ENCODE data around the gene RABL2A.
"Not testable (repeated sequence)": the region's sequence is repeated elsewhere in the genome, so short reads cannot be mapped to it uniquely, and the experiment has no call there.

The RABL2A gene

GRCh38 chr2:113626616-113627330 lies at the start of gene RABL2A:
TSS of gene RABL2A (plus strand) at chr2:113627266. CDS start at chr2:113628607, 1,341 bp downstream.
- not testable (repeated sequence) for DNase-seq

- not testable (repeated sequence) for DNase-seq
Measured at GRCh38 chr2:113578508-113578907, 48.6 kb upstream of the RABL2A start.

- not testable (repeated sequence) for DNase-seq
Measured at GRCh38 chr2:113582473-113582872, 44.6 kb upstream of the RABL2A start.

DNA sequence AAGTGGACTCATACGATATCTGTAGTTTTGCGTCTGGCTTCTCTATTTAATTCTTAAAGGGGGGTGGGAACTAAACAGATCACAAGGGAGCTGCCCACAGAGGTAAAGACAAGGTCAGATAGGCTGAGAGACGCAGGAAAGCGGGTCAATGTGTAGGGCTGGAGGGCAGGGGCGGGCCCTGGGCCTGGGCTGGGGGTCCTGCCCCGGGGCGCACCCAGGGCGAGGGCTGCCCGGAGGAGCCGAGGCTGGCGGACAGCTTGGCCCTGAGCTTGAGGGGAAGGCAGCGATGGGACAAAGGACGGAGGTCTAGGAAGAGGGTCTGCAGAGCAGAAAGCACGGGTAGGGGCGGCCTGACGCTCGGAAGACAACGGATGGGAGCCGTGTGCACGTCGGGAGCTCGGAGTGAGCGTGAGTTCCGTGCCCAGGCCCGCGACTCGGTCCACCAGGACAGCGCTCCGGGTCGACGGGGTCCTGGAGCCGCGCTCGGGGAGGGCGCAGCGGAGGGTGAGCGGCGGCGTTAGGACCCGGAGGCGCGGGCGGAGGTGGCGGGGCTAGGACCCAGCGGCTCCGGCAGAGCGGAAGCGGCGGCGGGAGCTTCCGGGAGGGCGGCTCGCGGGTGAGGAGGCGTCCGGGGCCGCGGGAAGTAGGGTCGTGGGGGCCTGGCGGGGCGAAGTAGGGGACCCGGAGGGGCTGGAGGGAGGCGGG lies 43.4 kb upstream of the RABL2A start:
- not testable (repeated sequence) for DNase-seq

DNA sequence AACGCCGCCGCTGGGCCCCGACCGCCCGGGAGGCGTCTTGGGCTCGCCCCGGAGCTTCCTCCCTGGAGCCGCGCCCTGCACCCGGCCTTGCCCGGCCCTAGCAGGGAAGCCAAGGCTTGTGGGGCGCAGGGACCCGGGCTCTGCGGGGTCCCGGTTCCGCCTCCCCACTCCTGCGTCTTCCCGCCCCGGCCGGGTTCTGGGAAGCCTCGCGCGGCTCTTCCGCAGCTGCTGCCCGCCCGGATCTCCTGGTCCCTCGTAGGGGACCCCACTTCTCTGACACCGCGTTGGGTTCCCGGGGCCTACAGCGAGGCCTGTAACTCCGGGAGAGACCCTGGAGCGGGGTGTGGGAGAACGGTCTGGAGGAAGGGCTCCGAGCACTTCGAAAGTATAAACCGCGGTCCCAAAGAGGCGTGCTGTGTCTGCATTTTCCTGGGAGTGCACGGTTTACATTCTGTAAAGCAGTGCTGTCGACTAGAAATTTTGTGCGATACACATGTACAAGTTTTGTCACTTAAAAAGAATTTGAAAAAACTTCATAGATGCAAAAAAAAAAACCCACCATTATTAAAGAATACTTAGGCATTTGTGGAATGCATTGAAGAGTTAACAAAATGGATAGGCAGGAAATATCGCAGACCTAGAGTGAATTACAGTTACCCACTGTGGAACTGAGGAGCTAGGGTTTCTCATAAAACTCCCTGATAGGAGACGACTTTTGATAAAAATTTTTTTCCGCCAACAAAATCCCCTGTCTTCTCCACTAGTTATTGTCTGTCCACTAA lies 42.6 kb upstream of the RABL2A start:
- not testable (repeated sequence) for DNase-seq

- not testable (repeated sequence) for DNase-seq
Measured at GRCh38 chr2:113587201-113587600, 39.9 kb upstream of the RABL2A start.

GRCh38 chr2:113589591-113589990 lies 37.5 kb upstream of the RABL2A start:
- not testable (repeated sequence) for DNase-seq

DNA sequence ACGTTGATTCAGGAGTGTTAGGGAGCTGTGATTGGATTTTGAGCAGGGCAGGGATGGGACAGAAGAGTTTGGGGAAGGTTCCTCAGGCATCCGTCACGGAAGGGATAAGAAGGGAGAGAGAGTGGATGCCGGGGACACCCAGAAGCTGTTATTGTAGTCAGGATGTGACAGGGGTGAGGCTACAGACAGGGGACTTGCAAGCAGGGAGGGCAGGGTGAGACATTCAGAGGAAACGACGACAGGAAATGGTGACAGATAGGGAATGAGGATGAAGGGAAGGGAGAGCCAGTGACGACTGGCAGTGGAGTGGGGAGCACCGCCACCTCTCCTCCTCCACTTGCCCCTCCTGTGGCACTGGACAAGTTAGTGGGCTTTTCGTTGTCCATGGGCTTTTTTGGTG lies 35.1 kb upstream of the RABL2A start:
- DNase-seq, result not testable (repeated sequence)

DNA sequence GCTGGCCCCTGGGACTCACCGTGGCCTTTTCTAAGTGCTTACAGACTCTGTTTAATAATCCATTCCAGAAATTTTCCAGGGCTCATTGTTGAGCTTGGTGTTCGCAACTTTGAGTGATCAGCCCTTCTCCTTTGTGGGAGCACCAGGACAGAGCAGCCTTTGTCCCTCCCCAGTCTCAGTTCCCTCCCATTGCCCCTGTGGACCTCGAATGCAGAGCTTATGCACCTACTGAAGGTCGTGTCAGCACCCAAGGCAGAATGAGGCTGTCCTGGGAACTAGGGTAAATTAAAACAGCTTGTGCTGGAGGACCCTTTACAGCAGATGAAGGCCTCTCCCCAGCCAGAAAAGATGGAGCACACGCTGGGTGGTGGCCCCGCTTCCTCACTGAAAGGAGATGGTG lies 33.8 kb upstream of the RABL2A start:
- DNase-seq, result not testable (repeated sequence)

GRCh38 chr2:113595725-113596124 lies 31.3 kb upstream of the RABL2A start:
- DNase-seq, result not testable (repeated sequence)

GRCh38 chr2:113597164-113597563 lies 29.9 kb upstream of the RABL2A start:
- DNase-seq, result not testable (repeated sequence)

GRCh38 chr2:113597572-113597971 lies 29.5 kb upstream of the RABL2A start:
- DNase-seq, result not testable (repeated sequence)

- DNase-seq, result not testable (repeated sequence)
Measured at GRCh38 chr2:113598180-113598579, 28.9 kb upstream of the RABL2A start.

DNA sequence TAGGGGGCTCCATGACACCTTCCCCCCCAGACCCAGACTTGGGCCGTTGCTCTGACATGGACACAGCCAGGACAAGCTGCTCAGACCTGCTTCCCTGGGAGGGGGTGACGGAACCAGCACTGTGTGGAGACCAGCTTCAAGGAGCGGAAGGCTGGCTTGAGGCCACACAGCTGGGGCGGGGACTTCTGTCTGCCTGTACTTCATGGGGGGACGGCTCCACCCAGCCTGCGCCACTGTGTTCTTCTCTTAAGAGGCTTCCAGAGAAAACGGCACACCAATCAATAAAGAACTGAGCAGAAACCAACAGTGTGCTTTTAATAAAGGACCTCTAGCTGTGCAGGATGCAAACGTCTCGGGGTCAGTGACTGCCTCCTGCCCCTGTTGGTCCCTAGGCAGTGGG lies 28.3 kb upstream of the RABL2A start:
- not testable (repeated sequence) for DNase-seq

DNA sequence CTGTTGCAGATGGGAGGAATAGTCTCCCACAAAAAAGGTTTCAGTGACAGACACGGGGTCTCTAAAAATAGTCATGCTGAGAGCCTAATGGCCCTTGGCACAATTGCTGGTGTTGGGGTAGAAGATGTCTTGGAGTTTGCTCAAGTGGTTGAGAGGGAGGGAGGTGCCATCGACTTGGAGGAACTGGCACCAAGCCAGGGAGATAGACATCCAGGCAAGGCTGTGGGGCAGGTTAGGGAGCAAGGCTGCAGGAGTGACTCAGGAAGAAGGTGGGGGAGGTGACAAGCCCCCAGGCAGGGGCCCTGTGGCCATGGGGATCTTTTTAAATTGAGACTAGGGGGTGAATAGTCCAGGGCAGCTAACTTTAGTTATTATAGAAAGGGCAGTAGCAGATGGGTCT lies 27.9 kb upstream of the RABL2A start:
- not testable (repeated sequence) for DNase-seq

DNA sequence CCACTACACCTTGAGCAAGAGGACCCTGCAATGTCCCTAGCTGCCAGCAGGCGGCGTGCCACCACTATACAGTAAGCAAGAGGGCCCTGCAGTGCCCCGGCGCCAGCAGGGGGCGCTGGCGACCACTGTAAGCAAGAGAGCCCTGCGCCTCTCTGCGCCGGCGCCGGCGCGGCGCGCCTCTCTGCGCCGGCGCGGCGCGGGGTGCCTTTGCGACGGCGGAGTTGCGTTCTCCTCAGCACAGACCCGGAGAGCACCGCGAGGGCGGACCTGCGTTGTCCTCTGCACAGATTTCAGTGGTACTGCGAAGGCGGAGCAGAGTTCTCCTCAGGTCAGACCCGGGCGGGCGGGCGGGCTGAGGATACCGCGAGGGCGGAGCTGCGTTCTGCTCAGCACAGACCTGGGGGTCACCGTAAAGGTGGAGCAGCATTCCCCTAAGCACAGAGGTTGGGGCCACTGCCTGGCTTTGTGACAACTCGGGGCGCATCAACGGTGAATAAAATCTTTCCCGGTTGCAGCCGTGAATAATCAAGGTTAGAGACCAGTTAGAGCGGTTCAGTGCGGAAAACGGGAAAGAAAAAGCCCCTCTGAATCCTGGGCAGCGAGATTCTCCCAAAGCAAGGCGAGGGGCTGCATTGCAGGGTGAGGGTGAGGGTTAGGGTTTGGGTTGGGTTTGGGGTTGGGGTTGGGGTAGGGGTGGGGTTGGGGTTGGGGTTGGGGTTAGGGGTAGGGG lies 24.9 kb upstream of the RABL2A start:
- DNase-seq, result not testable (repeated sequence)

GRCh38 chr2:113602869-113603466 lies 24.1 kb upstream of the RABL2A start:
- DNase-seq, result no peak

GRCh38 chr2:113603467-113604084 lies 23.5 kb upstream of the RABL2A start:
- DNase-seq, result not testable (repeated sequence)

DNA sequence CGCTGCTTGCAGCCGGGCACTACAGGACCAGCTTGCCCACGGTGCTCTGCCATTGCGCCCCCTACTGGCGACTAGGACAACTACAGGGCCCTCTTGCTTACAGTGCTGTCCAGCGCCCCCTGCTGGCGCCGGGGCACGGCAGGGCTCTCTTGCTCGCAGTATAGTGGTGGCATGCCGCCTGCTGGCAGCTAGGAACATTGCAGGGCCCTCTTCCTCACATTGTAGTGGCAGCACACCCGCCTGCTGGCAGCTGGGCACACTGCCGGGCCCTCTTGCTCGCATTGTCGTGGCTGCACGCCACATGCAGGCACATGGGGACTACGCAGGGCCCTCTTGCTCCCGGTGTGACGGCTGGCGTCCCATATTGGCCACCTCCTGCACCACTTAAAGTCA lies 23.0 kb upstream of the RABL2A start:
- not testable (repeated sequence) for DNase-seq

- not testable (repeated sequence) for DNase-seq
Measured at GRCh38 chr2:113604661-113605060, 22.4 kb upstream of the RABL2A start.

GRCh38 chr2:113606036-113606435 lies 21.0 kb upstream of the RABL2A start:
- DNase-seq, result not testable (repeated sequence)

GRCh38 chr2:113609822-113610221 lies 17.2 kb upstream of the RABL2A start:
- not testable (repeated sequence) for DNase-seq
